ENCODE results near the gene MAP1LC3B. TPM values are rescaled to one million over a fixed set of nuclear protein-coding genes. Genes with fewer than 3 reads are reported as not detected.

Gene MAP1LC3B
- total and polyA plus RNA-seq, 2 of the 8 experiments (the other 6 are each of a cell fraction or from before 2014, with no cell fraction given), result 29.5 to 48.5 TPM

GRCh38 chr16:87360862-87361610 lies 31.1 kb upstream of the MAP1LC3B start (continued):
- TF ChIP-seq BACH1 (IDR thresholded peaks at IDR 0.05; ENCODE audit: low read length) (no peak), RBBP5 (IDR thresholded peaks at IDR 0.05; ENCODE audit: borderline replicate concordance, low read depth, low read length) (no peak), CBX8 (IDR thresholded peaks at IDR 0.05; ENCODE audit: borderline replicate concordance, low read depth, low read length) (no peak), SP2 (IDR thresholded peaks at IDR 0.05; ENCODE audit: low read length) (no peak), KDM4A (IDR thresholded peaks at IDR 0.05; ENCODE audit: low read depth, low read length, severe bottlenecking) (no peak)
